Psoas muscle (tissue), 8 donors: ENCODE measurements around the gene SLC35G6. TPM values are rescaled to one million over a fixed set of nuclear protein-coding genes. Genes with fewer than 3 reads are reported as not detected.

Source experiments
- ATAC-seq, 4 donors: fragments of 200-7000 bp; cut with Tn5 transposase; one replicate each; pipeline ENCODE4 v1.9.1; 2020; ENCODE audit warnings: moderate library complexity in 3 of 4, mild to moderate bottlenecking in 2 of 4
- DNase-seq, 2 donors: peaks; one replicate each; pipeline ENCODE4 v3.0.0-alpha.2; 2020
- H3K27ac ChIP-seq: fragments of 200-600 bp; one replicate; pipeline ENCODE4 v1.8.0; 2022
- H3K27me3 ChIP-seq, 3 donors: fragments of 200-600 bp in 1 of 3; one replicate each; pipeline versions ENCODE4 v1.6.1 to v1.8.0; 2013 to 2022; ENCODE audit warnings: low read length in 2 of 3, mild to moderate bottlenecking in 2 of 3, moderate library complexity in 1 of 3; ENCODE audit not compliant: insufficient read depth in 3 of 3
- H3K36me3 ChIP-seq, 2 donors: fragments of 200-600 bp in 1 of 2; one replicate each; pipeline versions ENCODE4 v1.6.1 to v1.8.0; 2013 to 2022; ENCODE audit warnings: low read depth in 1 of 2, mild to moderate bottlenecking in 1 of 2, moderate library complexity in 1 of 2; ENCODE audit not compliant: insufficient read depth in 1 of 2
- H3K4me1 ChIP-seq: fragments of 200-600 bp; one replicate; pipeline ENCODE4 v1.8.0; 2022
- H3K4me3 ChIP-seq: fragments of 200-600 bp; one replicate; pipeline ENCODE4 v1.8.0; 2022; ENCODE audit warnings: mild to moderate bottlenecking
- H3K9me3 ChIP-seq: fragments of 200-600 bp; one replicate; pipeline ENCODE4 v1.8.0; 2022
- CTCF ChIP-seq: fragments of 200-600 bp; IDR thresholded peaks from one replicate; pipeline ENCODE4 v1.8.0; 2022; ENCODE audit warnings: antibody characterized with exemption
- WGBS, 3 donors: extraction: QIAGEN DNeasy Blood & Tissue Kit; methylation state at CpG; one replicate each; pipeline versions ENCODE4 v1.1.6 to v1.1.7; 2013; 5-methylcytosine and 5-hydroxymethylcytosine counted together
- intact Hi-C, 2 donors: fragments of 100-400 bp; cut with DNase I; formaldehyde crosslinking; loops; one replicate each; pipeline versions ENCODE4 v1.11.0 to v1.14.2; 2022
- polyA plus RNA-seq, 3 donors: library from polyadenylated mRNA; stranded (reverse); fragments of 200-250 nt; gene quantifications; one replicate each; pipeline ENCODE4 v1.2.3, GENCODE V29; 2013
- total RNA-seq, 4 donors: library from RNA; stranded (reverse); fragmentation: NEBNext Ultra II Directional in 2 of 4; extraction: Animal tissue kit (Norgen Biotek cat#: 25700) in 2 of 4; gene quantifications; one replicate each; pipeline versions ENCODE4 v1.2.1 to v1.2.4, GENCODE V29; 2021 to 2023
- donor health status: healthy with polysubstance abuse.
- donor health status: DM: no; HTN: no; CAD: no; lungs with moderate emphysema.
- donor health status: Bipolar disorder and iron deficiency.
- donor health status: healthy.
- donor health status: DM: yes; HTN: yes; CAD: no.
- donor health status: DM: no; HTN: no; CAD: no.
- donor health status: DM: no; HTN: no; CAD: no.
- donor health status: DM: yes; HTN: yes; CAD: no.

Gene SLC35G6
- total and polyA plus RNA-seq, 7 donors, result 0.05 TPM; not detected in 6

- no peaks in the 10 kb centered on the region for H3K9me3 ChIP-seq
- H3K36me3 ChIP-seq, result peaks cover 4 to 66% of the 10 kb centered on the region in 2 donors
- H3K27ac ChIP-seq, result no peak overlapping the region
- H3K4me1 ChIP-seq, result no peaks in the 10 kb centered on the region
- H3K27me3 ChIP-seq, result no peaks in the 10 kb centered on the region
- no peak overlapping the region for H3K4me3 ChIP-seq
- intact Hi-C loops, result loop anchor here in 1 of 2 donors (5.0 kb wide), 1 partner anchor 49 kb away; the partner anchor contains the start of gene SENP3
- TF ChIP-seq CTCF, result no peak
- WGBS, 3 donors, result 90 to 94% (median 91%) methylated on average over 20 of the region's 20 CpGs
- DNase-seq (no peak), ATAC-seq (no peak)
Measured at GRCh38 chr17:7512824-7513540, 31.7 kb downstream of the SLC35G6 start.

GRCh38 chr17:7513850-7514419, 32.7 kb downstream of the SLC35G6 start:
- peak in 1 of 4 donors; percentile 7 for ATAC-seq
- intact Hi-C loops, result loop anchor here (2.0 to 5.0 kb wide), 3 partner anchors 47 to 75 kb away; partner anchors contain the start of gene SENP3 (in 2 of the 2)

DNA sequence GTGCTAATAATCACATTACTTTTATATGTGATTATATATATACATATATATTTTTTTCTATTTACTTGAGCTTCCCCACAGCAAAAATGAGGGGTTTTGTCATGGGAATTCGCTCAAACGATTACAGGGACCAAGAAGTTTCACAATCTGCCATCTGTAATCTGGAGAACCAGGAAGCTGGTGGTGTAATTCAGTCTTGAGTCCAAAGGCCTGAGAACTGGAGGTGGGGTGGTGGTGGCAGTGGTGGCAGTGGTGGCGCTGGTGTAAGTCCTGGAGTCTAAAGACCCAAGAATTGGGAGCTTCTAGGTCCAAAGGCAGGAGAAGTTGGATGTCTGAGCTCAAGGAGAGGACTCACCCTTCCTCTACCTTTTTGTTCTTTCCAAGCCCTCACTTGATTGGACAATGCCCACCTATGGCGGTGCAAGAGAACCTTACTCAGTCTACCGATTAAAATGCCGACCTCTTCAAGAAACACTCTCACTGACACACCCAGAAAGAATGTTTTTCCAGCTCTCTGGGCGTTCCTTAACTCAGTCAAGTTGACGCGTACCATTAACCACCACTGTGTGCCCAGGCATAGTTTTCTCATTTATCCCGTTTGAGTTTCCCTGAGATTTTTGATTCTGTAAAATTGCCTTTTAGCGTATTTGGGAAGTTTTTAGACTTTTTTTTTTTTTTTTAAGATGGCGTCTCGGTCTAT, 34.8 kb downstream of the SLC35G6 start:
- 87 to 90% (median 89%) methylated on average over 13 of the region's 13 CpGs for WGBS, 3 donors
- ATAC-seq (no peak), DNase-seq (no peak)
- H3K9me3 ChIP-seq, result no peaks in the 10 kb centered on the region
- peaks cover 0 to 35% of the 10 kb centered on the region in 2 donors for H3K36me3 ChIP-seq
- no peak for TF ChIP-seq CTCF
- no peak overlapping the region for H3K4me3 ChIP-seq
- H3K27ac ChIP-seq, result no peak overlapping the region
- H3K4me1 ChIP-seq, result no peaks in the 10 kb centered on the region
- H3K27me3 ChIP-seq, result no peaks in the 10 kb centered on the region
- intact Hi-C loops, result loop anchor here in 1 of 2 donors (2.0 kb wide), 2 partner anchors 45 to 73 kb away; partner anchors contain the start of gene SENP3

More at GRCh38 chr17:7513850-7514419, 32.7 kb downstream of the SLC35G6 start:
- no peaks in the 10 kb centered on the region for H3K9me3 ChIP-seq
- DNase-seq, result no peak
- no peak overlapping the region for H3K27ac ChIP-seq
- no peaks in the 10 kb centered on the region for H3K27me3 ChIP-seq
- peaks cover under 1 to 56% of the 10 kb centered on the region in 2 donors for H3K36me3 ChIP-seq
- WGBS, 3 donors, result 73 to 80% (median 76%) methylated on average over 17 of the region's 17 CpGs
- TF ChIP-seq CTCF, result no peak
- no peak overlapping the region for H3K4me3 ChIP-seq
- no peaks in the 10 kb centered on the region for H3K4me1 ChIP-seq

DNA sequence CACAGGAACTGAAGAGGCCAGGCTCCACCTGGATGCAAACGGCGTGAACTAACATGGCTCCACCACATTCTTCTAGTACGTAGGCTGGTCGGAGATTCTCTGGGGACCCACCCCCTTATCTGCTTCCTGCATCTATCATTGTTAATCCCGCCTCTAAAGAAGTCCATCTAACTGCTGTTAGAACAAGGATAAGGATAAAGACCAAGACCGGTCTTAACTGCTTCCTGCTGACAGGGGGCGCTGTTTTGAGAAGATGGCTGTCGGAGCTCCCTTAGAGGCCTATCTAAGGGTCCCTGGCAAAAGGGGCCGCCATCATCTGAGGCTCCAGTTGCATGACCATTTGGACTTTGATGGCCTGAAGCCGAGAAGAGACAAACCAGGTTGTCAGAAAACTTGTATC, 41.8 kb downstream of the SLC35G6 start:
- DNase-seq, result no peak

More for the DNA sequence above, 41.8 kb downstream of the SLC35G6 start:
- H3K27ac ChIP-seq, result no peak overlapping the region
- intact Hi-C loops, result no loop called here
- H3K4me3 ChIP-seq, result no peak overlapping the region
- no peaks in the 10 kb centered on the region for H3K27me3 ChIP-seq
- peak in 3 of 4 donors; percentile 33 to 42 (median 37) for ATAC-seq
- H3K36me3 ChIP-seq, result no peaks in the 10 kb centered on the region
- no peaks in the 10 kb centered on the region for H3K9me3 ChIP-seq
- no peaks in the 10 kb centered on the region for H3K4me1 ChIP-seq
- WGBS, 3 donors, result 35 to 39% (median 37%) methylated on average over 10 of the region's 10 CpGs
- peak; percentile 33 for TF ChIP-seq CTCF
